GM19452 (cell line): ENCODE results near the gene APOBEC3H.

Experiments
- ATAC-seq: cut with Tn5 transposase; IDR thresholded peaks from one replicate; pipeline ENCODE4 v1.9.1; 2021; ENCODE audit not compliant: unreplicated experiment

APOBEC3H gene

DNA sequence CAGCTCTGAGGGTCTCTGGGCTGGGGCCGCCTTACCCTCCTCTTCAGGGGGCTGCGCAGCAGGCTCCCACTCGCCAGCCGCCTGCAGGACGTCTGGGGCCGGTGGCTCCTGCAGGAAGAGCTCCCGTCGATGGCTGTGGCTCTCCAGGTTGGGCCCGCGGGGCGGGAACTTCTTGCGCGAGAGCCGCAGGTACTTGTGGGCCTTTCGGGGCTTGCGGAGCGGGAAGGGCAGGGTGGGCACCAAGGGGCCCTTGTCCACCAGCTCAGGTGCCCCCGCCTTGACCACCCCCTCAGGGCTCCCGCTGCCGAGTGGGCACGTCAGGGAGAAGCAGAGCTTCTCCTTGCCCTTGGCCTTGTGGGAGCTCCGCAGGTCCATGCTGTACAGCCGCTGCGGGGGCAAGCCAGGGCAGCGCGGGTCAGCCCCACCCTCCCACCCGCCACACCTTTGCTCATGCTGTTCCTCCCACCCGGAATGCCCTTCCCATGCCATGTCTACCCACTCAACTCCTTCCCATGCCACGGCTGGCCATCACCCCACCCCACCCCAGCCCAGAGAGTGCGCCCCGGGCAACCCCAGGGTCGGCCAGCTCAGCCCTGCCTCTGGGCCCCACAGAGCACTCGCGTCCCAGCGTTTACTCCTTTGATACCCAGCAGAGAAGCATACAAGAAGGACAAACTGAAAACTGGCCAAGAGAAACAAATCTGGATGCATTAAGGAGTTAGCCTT is 37.5 kb downstream of the APOBEC3H start:
- no peak for ATAC-seq

DNA sequence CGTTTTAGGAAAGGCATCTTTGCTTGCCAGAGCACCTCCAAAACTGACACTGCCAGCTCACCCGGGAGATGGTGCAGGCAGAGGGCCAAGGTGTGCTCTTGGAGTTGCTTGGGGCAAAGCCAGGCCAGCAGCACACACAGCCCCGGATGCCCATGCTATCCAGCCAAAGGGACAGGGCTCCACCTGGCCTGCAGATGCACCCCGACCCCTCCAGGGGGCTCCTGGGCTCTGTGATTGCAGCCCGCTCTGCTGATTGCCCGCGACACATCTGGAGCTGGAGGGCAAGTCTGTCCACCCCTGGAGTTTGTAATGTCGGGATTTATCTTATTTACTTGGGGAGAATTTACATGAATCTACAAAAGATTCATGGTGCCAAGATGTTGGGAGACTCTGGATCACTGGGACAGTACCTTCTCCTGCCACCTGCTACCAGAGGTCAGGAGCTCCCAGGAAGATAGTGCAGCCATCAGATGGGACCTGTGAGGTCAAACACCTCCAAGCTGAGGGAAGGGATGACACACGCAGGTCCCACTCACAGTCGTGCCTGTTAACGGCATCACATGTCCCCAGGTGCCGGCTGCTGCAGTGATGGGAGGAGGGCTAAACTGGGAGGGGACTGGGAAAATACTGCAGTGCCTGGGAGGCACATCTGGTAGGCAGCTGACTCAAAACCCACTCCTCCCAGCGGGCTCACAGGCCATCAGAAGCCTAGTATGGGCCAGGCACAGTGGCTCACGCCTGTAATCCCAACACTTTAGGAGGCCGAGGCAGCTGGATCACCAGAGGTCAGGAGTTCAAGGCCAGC is 38.2 kb downstream of the APOBEC3H start:
- no peak for ATAC-seq

DNA sequence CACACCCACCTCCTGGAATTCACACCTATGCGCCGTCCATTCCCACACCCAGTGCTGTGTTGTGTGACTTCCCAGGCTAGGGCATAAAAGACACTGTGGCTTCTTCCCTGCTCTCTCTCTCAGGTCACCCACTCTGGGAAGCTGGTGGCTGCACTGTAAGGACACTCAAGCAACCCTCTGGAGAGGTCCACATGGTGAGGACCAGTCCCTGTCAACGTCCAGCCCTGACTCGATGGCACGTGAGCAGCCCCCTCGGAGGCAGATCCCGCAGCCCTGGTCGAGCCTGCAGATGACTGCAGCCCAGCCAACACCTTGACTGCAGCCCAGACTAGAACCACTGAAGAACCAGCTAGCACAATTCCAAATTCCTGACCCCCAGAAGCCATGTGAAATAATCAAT is 39.3 kb downstream of the APOBEC3H start:
- no peak for ATAC-seq

DNA sequence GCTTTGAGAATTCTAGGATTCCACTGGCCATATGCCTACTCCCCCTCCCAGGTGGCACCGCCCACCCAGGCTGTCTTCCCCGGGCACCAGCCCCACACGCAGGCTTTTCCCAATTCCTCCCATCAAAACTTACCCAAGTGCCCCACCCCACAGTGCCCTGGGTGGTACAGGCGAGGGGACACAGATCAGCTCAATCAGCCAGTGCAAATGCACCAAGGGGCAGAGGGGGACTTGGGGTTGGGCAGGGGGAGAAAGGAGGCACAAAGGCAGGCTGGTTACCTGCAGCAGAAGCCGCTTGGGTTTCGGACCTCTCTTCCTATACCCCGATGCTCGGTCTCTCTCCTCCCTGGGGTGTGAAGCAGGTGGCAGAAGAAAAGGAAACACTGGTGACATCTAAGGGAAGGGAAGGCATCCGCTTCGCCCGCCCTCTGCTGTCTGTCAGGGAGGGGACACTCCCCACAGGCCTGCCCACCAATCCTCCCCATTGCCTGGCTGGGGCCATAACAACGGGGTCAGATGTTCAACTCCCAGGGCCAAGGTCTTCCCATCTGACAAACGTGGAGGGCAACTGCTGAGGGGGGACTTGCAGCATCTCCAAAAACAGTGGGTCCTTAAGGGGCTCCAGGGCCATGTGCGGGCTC is 41.4 kb downstream of the APOBEC3H start:
- no peak for ATAC-seq

DNA sequence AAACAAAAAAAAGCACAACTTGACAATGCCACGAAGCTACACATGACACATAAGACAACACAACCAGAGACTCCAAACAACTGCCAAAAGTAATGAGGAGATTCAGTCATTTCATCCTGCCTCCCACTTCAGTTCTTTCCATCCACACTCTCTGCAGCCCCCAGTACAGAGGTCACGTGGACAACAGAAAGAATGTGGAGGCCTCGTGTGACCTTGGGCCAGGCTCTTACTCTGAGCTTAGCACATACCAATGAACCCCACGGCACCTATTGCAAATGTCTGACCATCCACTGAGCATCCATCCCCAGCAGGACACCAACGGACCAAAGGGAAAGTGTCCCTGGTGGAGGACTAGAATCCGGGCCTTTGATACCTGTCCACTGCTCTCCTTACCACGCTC is 42.9 kb downstream of the APOBEC3H start:
- ATAC-seq: no peak

DNA sequence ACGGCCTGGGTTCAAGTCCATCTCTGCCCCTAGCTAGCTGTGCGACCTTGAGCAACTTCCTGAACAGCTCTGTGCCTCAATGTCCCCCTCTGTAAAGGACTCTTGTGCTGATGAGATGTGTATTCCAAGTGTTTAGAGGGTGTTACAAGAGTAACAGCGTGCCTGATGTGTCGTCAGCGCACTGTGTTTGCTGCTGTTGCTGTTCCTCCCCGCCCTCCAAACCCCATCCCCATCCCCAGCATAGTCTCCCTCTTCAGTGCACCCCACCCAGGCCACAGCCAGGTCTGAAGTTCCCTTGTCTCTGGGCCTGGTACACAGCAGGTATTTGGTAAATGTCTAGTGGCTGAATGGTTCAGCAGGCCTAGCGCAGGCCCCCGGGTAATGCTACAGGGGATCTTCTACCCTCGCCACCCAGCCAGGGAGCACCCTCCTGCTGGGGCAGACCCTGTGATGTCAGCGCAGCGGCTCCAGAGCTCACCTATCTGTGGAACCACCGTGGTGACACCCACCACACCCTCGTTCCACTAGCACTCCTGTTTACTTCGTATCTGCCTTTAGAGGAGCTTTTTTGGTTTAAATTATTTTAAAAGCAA is 45.1 kb downstream of the APOBEC3H start:
- ATAC-seq: no peak

DNA sequence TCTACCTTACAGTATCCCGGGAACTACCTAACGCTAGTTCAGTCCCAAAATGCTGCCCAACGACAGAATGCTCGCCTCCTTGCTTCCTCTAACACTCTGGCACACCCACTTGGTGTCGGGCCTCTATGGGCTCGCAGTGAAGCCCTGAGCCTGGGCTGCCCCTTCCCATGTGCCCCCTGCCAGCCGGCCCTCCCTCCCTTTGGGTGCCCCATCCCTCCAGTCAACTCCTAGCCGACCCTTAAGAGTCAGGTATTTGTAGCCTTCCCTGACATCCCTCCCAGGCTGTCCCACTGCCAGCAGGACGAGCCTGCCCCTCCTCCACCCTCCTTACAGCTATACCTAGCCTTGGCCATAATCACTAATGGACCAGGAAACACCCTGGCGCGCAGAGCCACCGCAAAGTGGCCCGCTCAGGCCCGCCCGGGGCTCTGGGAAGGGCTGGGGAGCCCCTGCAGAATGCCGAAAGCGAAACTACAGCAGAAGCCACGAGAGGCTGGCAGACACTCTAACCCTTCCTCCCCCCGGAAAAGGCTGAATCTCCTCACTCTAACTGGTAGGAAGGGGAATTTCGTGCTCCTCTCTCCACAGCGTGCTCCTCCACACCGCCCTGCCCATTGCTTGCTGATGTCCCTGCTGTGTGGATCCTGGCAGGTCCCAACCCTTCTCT is 47.2 kb downstream of the APOBEC3H start:
- peak; percentile 44 for ATAC-seq

DNA sequence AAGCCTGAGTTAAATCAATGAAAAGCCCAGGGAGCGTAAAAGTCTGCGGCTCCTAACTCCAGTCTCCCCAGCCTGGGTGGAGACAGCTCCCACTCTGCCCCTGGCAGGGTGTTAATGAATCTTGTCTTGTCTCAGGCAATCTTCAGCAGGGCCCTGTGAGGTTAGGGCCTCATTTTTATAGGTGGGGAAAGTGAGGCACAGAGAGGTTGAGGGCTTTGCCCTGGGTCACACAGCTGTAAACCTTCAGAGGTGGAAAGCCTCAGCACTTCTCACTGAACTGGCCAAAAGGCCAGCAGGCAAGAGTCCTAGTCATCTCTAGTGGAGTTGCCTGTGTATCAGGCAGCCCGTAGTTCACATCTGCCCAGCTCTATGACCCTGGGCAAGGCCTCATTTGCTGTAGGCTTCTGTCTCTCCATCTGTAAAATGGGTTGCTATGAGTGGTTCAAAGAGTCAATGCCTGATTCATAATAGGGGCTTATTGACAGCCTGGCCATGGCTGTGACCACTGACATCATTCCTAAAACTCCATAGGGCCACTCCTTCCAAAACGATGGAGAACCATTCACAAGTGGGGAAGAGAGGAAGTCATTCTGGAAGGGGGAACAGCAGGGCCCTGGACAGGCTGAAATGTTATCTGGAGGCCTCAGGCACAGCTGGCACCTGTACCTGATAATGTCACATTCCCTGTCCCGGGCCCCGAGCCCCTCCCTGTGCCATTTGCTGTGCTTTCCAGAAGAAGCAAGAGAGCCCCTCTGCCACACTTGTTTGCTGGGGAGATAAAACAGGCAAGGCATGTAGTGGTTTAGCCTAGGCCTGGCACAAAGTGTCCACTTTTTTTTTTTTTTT is 49.4 kb downstream of the APOBEC3H start:
- ATAC-seq: no peak

DNA sequence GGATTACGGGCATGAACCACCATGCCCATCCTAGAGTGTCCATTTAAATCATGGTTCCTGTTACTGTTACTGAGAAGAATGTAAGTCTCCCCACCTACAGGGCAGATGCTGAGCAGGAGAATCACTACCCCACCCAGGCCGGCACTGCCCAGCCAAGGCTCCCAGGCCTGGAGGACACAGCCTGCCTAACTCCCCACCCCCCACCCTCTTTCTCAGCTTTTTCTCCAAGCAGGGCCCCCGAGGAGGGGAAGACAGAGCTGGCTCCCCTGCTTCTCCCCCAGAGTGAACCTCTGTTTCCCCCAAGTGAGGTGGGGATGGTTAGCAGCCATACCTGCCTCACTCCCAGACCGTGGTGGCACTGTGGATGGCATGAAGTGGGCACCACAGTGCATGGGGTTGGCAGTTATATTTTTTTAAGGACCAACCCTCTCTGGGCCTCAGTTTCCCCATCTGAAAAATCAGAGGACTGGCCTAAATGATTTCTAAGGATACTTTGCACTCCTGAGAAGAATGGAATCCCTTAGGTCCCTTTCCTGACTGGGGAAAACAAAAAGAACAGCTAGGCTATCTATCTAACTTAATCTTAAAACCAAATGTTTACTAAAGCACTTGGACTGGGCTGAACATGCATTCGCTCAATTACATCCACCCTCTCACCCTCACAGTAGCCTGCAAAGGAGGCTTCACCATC is 50.4 kb downstream of the APOBEC3H start:
- no peak for ATAC-seq

DNA sequence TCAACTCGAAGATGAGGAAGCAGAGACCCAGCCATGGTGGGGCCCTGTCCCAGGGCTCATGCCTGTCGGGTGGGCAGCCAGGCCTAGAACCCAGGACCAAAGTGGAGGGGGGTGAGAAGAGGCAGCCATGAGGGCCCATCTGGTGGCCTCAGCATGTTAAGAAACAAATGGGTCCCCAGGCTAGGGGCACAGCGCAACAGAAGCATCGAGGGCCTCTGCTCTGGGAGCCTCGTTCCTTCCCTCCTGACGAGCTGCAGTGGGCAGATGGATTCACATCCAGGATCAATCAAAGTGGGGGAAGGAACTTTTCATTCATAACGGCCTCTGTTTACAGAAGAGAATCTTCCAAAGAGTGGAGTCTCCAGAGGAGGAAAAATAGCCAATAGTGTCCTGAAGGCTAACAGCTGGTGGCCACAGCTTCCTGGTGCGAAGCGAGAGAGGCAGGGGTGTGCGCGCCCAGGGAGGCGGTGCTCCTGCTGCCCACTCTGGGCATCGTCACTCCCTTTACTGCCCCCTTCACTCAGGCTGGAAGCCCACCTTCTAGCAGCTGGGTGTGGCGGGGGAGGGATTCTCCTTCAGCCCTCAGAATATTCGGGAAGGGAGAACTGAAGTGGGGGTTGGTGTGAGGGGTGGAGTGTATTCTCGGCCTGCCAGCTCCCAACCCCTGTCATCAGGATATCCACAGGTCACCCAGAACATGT is 51.1 kb downstream of the APOBEC3H start:
- no peak for ATAC-seq

DNA sequence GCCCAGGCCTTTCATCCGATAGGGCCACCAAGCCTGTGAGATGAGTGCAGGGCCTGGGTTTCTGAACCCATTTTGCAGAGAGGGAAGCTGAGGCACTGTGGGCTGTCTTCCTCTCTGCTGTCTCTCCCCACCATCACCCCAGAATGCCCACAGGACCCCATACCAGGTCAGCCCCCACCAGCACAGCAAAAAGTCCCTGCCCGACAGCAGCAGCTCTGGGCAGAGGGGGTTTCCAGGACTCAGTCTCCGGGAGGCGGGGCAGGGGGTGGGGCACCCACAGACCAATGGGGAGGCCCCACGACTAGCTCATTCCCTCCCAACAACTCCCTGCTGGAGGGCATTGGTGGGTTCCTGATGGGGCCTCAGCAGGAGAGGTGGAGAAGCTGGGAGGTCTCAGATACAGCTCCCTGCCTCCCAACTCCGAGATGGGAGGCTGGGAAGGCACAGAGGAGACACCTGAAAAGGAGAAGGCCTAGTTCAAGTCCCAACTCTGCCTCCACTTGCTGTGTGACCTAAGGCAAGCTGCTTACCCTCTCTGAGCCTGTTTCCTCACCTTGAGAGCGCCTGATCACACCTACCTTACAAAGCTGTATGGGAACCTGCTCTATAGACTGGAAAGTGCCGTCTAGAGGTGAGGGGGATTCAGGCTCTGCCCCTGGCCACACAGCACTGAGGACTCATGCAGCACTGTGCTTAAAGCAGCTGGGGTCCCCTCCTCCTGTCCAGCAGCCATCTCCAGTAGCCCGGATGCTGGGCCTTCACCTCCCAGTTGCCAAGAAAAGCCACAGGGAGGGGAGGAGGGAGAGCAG is 51.9 kb downstream of the APOBEC3H start:
- ATAC-seq: no peak

DNA sequence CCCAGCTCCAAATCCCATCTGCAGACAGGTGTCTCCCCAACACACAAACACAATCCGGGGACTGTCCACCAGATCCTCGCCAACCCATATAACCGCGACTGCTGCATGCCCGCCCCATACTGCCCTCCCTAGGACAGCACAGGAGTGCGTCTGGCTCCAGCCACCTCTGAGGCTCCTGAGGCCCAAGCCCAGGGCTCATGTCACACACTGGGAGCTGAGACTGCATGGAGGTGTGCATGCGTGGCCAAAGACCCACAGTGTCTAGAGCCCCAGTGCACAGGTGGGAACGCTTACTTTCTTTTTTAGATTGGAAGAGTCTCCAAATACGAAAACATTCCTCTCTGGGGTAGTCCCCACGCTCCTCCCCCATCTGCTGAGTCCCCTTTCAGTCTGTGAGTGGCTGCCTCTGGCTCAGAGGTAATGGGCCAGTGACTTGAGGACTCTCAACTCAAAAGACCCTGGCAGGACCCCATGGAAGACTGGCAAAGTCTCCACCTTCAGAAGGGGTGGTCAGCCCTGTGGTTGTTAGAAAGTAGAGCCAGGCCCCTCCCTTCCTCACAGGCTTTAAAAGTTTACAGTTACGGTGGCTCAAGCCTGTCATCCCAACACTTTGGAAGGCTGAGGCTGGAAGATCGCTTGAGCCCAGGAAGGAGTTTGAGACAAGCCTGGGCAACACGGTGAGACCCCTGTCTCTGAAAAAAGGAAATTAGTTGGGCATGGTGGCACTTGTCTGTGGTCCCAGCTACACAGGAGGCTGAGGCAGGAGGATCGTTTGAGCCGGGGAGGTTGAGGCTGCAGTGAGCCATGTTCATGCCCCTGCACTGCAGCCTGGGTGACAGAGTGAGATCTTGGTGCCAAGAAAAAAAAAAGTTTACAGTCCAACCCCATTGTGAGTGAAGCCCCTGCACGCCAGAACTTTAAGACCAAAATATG is 53.1 kb downstream of the APOBEC3H start:
- ATAC-seq: no peak

DNA sequence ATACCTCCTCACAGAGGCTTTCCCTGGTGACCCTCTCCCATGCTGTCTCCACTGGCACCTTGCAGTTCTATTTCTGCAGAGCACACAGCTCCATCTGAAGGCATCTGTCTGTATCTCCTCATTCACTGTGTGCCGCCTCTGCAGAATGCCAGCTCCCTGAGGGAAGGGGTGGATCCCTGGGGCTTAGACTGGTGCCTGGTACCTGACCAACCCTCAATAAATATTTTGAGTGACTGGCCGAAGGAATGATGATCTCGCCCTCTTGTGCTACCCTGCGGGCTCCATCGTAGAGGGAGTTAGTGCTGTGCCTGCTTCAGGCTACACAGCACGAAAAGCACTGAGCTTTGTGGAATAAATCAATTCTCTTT is 53.8 kb downstream of the APOBEC3H start:
- ATAC-seq: no peak

DNA sequence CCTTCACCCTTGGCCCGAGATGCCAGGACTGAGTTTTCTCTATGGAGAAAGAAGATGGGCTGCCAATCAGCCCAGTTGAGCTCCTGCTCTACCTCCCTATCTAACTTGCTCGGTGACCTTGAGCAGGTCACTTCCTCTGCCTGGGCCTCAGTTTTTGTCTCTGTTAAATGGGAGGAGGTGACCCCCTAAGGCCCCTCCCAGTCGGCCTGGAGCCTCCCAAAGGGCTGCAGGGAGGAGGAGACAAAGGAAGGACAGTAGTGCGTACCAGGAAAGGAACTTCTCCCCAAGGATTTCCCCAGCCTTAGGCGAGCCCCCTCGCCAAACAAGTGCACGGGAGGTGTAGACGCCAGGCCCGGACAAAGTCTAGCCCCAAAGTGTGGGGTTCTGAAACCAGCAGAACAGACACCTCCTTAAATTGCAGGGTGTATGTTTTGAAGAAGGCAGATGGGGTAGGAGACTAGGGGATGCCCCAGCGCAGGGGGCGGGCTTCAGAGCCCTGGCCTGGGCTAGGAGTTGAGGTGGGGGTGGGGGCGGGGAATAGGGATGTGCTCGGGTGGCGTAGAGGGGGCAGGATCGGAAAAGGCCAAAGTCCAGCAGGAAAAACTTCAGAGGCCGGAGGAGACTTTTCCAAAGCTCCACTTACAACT is 54.4 kb downstream of the APOBEC3H start:
- no peak for ATAC-seq

DNA sequence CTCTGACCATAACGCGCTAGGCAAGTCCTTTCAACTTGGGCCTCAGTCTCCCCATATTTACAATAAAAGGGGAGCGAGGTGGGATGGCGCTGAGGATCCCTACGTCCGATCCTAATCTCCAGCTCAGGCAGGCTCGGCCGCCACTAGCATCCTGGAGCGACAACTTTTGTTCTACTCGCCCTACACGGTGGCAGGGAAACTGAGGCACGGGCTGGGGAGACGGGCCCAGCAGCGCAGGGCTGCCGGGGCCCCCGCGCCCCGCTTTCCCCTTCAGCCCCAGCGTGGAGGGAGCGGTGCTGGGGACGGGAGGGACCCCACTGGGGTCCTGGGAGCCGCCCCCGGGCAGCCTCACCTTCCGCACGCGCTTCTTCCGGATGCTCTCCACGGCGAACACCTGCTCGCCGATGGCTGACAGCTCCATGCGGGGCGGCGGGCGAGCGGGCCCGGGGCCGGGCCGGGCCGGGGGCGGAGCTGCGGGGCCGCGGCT is 55.0 kb downstream of the APOBEC3H start:
- no peak for ATAC-seq

DNA sequence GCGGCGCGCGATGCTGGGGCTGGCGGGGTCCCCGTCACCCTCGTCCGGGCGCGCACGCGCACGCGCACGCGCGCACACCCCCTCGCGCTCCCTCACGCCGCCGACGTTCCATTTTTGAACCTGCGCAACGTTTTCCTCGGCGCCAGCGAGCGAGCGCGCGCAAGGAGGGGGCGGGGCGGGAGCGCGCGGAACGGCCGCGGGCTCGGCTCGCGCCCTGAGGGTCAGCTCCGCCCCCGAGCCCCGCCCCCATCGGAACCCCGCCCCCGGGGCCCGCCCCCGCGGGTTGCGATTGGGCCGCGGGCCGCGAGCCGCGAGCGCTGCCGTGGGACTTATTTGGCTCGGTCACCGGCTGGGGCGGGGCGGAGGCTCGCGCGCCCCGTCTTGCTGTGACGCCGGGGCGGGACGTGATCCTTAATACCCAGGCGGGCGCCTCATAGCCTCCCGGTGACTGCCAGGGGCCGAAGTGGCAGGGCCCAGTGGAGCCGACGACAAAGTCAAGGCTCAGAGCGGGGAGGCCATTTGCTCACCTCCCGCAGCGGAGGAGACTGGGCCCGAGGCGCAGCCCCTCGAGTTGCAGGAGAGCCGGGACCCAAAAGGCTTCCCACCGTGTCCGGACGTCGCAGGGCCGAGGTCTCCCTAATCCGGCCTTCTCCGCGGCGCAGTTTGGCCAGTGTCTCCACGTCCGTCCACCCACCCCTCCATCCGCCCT is 55.6 kb downstream of the APOBEC3H start, which contains the start of gene CBX7:
Gene CBX7 (minus strand): TSS at position 170 of the 709 bp plus-strand sequence. CDS start 236 bp downstream, outside the sequence.
- peak; percentile 72 for ATAC-seq
